IMR-90 (cell line): Measurements from ENCODE around the gene RND3.

Source experiments
- BHLHE40 ChIP-seq: fragments of 150-350 bp; IDR thresholded peaks from 2 replicates; pipeline ENCODE4 v1.6.1; 2016; ENCODE audit warnings: mild to moderate bottlenecking, low read depth, low read length
- CEBPB ChIP-seq: IDR thresholded peaks from 2 replicates; pipeline ENCODE4 v1.6.1; 2012; ENCODE audit warnings: low read depth, low read length, improper control_type of control experiment
- CHD1 ChIP-seq: IDR thresholded peaks from 2 replicates; pipeline ENCODE4 v1.6.1; 2012; ENCODE audit warnings: low read depth, low read length, improper control_type of control experiment
- FOS ChIP-seq: fragments of 150-350 bp; IDR thresholded peaks from 2 replicates; pipeline ENCODE4 v1.6.1; 2016; ENCODE audit warnings: low read depth, low read length
- MAZ ChIP-seq: IDR thresholded peaks from 2 replicates; pipeline ENCODE4 v1.6.1; 2012; ENCODE audit warnings: low read depth, mild to moderate bottlenecking, low read length, improper control_type of control experiment, moderate library complexity, borderline replicate concordance
- POLR2A ChIP-seq: IDR thresholded peaks from 2 replicates; pipeline ENCODE4 v1.6.1; 2012; ENCODE audit warnings: mild to moderate bottlenecking, low read depth, low read length
- RFX5 ChIP-seq: IDR thresholded peaks from 2 replicates; pipeline ENCODE4 v1.8.0; 2012; ENCODE audit warnings: low read depth, mild to moderate bottlenecking, low read length, moderate library complexity
- SMC3 ChIP-seq: fragments of 150-350 bp; IDR thresholded peaks from 2 replicates; pipeline ENCODE4 v1.6.1; 2016; ENCODE audit warnings: low read depth, mild to moderate bottlenecking, antibody characterized with exemption, low read length, moderate library complexity
- TF ChIP-seq, protein P1 (sequence below): conservative IDR thresholded peaks from 2 replicates; pipeline ENCODE4 v1.5.1; 2012; ENCODE audit warnings: mild to moderate bottlenecking, low read depth, low read length, improper control_type of control experiment
- TF ChIP-seq, protein P2 (sequence below): fragments of 150-350 bp; IDR thresholded peaks from 2 replicates; pipeline ENCODE4 v1.6.1; 2017; ENCODE audit warnings: mild to moderate bottlenecking, antibody characterized with exemption, low read length, low read depth

DNA sequence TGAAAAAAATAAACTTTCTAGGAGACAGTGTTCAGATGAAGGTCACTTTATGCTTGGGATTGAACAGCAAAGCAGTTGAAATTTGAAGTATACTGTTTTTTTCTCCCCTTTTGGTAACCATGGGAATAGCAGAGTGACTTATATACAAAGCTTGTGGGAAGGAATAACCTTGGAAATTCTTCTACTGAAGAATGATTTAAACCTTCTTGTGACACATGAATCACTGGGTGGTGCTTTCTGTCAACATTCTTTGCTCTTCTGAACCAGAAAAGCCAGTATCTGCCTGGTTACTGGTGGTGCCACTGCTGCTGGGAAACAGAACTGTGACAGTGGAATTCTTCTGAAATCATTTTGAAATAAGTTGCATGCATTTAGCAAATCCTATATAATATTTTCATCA, 39.4 kb upstream of the RND3 start:
- TF ChIP-seq, protein P1, sequence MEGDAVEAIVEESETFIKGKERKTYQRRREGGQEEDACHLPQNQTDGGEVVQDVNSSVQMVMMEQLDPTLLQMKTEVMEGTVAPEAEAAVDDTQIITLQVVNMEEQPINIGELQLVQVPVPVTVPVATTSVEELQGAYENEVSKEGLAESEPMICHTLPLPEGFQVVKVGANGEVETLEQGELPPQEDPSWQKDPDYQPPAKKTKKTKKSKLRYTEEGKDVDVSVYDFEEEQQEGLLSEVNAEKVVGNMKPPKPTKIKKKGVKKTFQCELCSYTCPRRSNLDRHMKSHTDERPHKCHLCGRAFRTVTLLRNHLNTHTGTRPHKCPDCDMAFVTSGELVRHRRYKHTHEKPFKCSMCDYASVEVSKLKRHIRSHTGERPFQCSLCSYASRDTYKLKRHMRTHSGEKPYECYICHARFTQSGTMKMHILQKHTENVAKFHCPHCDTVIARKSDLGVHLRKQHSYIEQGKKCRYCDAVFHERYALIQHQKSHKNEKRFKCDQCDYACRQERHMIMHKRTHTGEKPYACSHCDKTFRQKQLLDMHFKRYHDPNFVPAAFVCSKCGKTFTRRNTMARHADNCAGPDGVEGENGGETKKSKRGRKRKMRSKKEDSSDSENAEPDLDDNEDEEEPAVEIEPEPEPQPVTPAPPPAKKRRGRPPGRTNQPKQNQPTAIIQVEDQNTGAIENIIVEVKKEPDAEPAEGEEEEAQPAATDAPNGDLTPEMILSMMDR, result no peak
- TF ChIP-seq SMC3, result no peak
- peak; percentile 21; the same call in 1 of the 2 replicates for TF ChIP-seq CEBPB
- no peak for TF ChIP-seq MAZ
- no peak for TF ChIP-seq BHLHE40
- TF ChIP-seq CHD1, result no peak
- peak; percentile 63 for TF ChIP-seq POLR2A
- TF ChIP-seq RFX5, result peak; percentile 79
- TF ChIP-seq, protein P2, sequence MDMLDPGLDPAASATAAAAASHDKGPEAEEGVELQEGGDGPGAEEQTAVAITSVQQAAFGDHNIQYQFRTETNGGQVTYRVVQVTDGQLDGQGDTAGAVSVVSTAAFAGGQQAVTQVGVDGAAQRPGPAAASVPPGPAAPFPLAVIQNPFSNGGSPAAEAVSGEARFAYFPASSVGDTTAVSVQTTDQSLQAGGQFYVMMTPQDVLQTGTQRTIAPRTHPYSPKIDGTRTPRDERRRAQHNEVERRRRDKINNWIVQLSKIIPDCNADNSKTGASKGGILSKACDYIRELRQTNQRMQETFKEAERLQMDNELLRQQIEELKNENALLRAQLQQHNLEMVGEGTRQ, result no peak
- TF ChIP-seq FOS, result peak; percentile 53; the same call in 1 of the 2 replicates
